K562 (cell line): ENCODE results near the gene FAM217B. TPM values are rescaled to one million over a fixed set of nuclear protein-coding genes. Genes with fewer than 3 reads are reported as not detected.

Source experiments
- ATAC-seq: fragments of 200-7000 bp; cut with Tn5 transposase; 3 replicates; pipeline ENCODE4 v1.9.1; 2020; ENCODE audit warnings: moderate library complexity
- BruUV-seq: library from RNA; stranded (reverse); fragments of 400-500 nt; replicated peaks from 2 replicates; lab custom pipeline; 2021; lab: Mats Ljungman, UMichigan
- CTCF ChIA-PET: fragments of 300-600 bp; formaldehyde crosslinking; extraction: SDS; loops from one replicate; lab custom pipeline; 2021; ENCODE audit warnings: low intra/inter-chr PET ratio; lab: Yijun Ruan, JAX
- POLR2A ChIA-PET: fragments of 300-600, 350-650 bp; sonication (Branson Sonifier 250); formaldehyde crosslinking; extraction: SDS; loops from one replicate; lab custom pipeline; 2021; ENCODE audit warnings: antibody characterized with exemption, inconsistent platforms; lab: Yijun Ruan, JAX
- DNase-seq, 4 experiments: peaks; one replicate each; pipeline versions ENCODE4 v3.0.0 to v3.0.0-alpha.2; 2011 to 2018; ENCODE audit warnings: low spot score in 3 of 4, mixed read lengths in 3 of 4; ENCODE audit errors: extremely low read depth in 1 of 4
- FAIRE-seq: peaks from 2 replicates; lab custom pipeline; 2011; peaks lifted over from hg19 to GRCh38; lab: Jason Lieb, UNC
- H2AFZ ChIP-seq: 2 replicates; pipeline ENCODE4 v1.6.0; 2011; ENCODE audit warnings: low read depth, low read length, control low read depth, inconsistent platforms
- H3K27ac ChIP-seq: fragments of 200-600 bp; 3 replicates; pipeline ENCODE4 v1.8.0; 2011; ENCODE audit warnings: low read depth, mild to moderate bottlenecking, control low read depth, inconsistent platforms, low read length, moderate library complexity, mixed read lengths; ENCODE audit errors: extremely low read depth
- H3K27me3 ChIP-seq, 2 experiments: fragments of 300-600 bp in 1 of 2; 2 replicates in 1 of 2; 3 replicates in 1 of 2; pipeline versions ENCODE4 v1.6.0 to v1.8.0; 2011; ENCODE audit warnings: inconsistent platforms in 2 of 2, low read length in 2 of 2, mild to moderate bottlenecking in 1 of 2, mixed read lengths in 1 of 2, moderate library complexity in 1 of 2; ENCODE audit not compliant: control insufficient read depth in 2 of 2, insufficient read depth in 2 of 2
- H3K36me3 ChIP-seq: fragments of 300-600 bp; 3 replicates; pipeline ENCODE4 v1.8.0; 2011; ENCODE audit warnings: mild to moderate bottlenecking, low read length, inconsistent platforms; ENCODE audit not compliant: control insufficient read depth, insufficient read depth
- H3K4me1 ChIP-seq, 2 experiments: fragments of 200-600 bp in 1 of 2; replicated peaks in 1 of 2; 2 replicates in 1 of 2; 3 replicates in 1 of 2; pipeline versions ENCODE4 v1.5.1 to v1.8.0; 2011; ENCODE audit warnings: inconsistent platforms in 2 of 2, low read length in 2 of 2, mild to moderate bottlenecking in 1 of 2, mixed read lengths in 1 of 2, moderate library complexity in 1 of 2; ENCODE audit not compliant: control insufficient read depth in 2 of 2, insufficient read depth in 2 of 2
- H3K4me2 ChIP-seq: 2 replicates; pipeline ENCODE4 v1.6.1; 2011; ENCODE audit warnings: low read length, control low read depth, inconsistent platforms, mixed read lengths; ENCODE audit not compliant: insufficient read depth
- H3K4me3 ChIP-seq: fragments of 200-600 bp; sonication (generic), shearing (Covaris generic); 2 replicates; pipeline ENCODE4 v1.5.1; 2016; ENCODE audit warnings: control low read depth, inconsistent platforms
- H3K79me2 ChIP-seq: fragments of 200-600 bp; 3 replicates; pipeline ENCODE4 v1.8.0; 2011; ENCODE audit warnings: low read length, inconsistent platforms; ENCODE audit not compliant: control insufficient read depth, insufficient read depth
- H3K9ac ChIP-seq, 2 experiments: 2 replicates each; pipeline versions ENCODE4 v1.6.0 to v1.6.1; 2011; ENCODE audit warnings: low read depth in 2 of 2, low read length in 2 of 2, control low read depth in 1 of 2, inconsistent platforms in 1 of 2, mild to moderate bottlenecking in 1 of 2, mixed read lengths in 1 of 2; ENCODE audit not compliant: insufficient read depth in 1 of 2
- H3K9me1 ChIP-seq: one replicate; pipeline ENCODE4 v1.6.0; 2011; ENCODE audit warnings: inconsistent platforms, mild to moderate bottlenecking, low read length, moderate library complexity; ENCODE audit not compliant: control insufficient read depth, insufficient read depth
- H3K9me3 ChIP-seq: replicated peaks from 2 replicates; pipeline ENCODE4 v1.5.1; 2011; ENCODE audit warnings: low read depth, low read length, inconsistent platforms; ENCODE audit not compliant: control insufficient read depth, insufficient read depth
- H4K20me1 ChIP-seq: replicated peaks from 2 replicates; pipeline ENCODE4 v1.6.1; 2011; ENCODE audit warnings: low read length, inconsistent platforms, mixed read lengths; ENCODE audit not compliant: control insufficient read depth, insufficient read depth
- CBX5 ChIP-seq: IDR thresholded peaks from 2 replicates; pipeline ENCODE4 v1.6.1; 2014; ENCODE audit warnings: low read depth, borderline replicate concordance
- KLF6 ChIP-seq: fragments of 250-450 bp; sonication (Bioruptor Pico); IDR thresholded peaks from 2 replicates; pipeline ENCODE4 v1.4.0; 2020; ENCODE audit warnings: mild to moderate bottlenecking, moderate library complexity, borderline replicate concordance
- NEUROD1 ChIP-seq: fragments of 150-350 bp; IDR thresholded peaks from 2 replicates; pipeline ENCODE4 v1.6.1; 2014; ENCODE audit warnings: borderline replicate concordance, low read length, low read depth; ENCODE audit not compliant: partially characterized antibody
- SLC30A9 ChIP-seq: fragments of 250-450 bp; sonication (Bioruptor Pico); IDR thresholded peaks from 2 replicates; pipeline ENCODE4 v1.8.0; 2022; ENCODE audit warnings: mild to moderate bottlenecking, moderate library complexity
- TEAD1 ChIP-seq, 2 experiments: fragments of 450-650 bp in 1 of 2; sonication (generic) in 1 of 2; formaldehyde crosslinking; IDR thresholded peaks; 2 replicates each; pipeline versions ENCODE4 v1.4.0 to v1.8.0; 2020 to 2022; ENCODE audit warnings: mild to moderate bottlenecking in 2 of 2, missing genetic modification reagents in 1 of 2
- ZNF197 ChIP-seq: fragments of 200-800 bp; sonication (Bioruptor generic); IDR thresholded peaks from 2 replicates; pipeline ENCODE4 v1.6.1; 2016; ENCODE audit warnings: low read depth, missing genetic modification characterization, missing compliant biosample characterization
- ZNF253 ChIP-seq: fragments of 250-450 bp; sonication (Bioruptor Pico); conservative IDR thresholded peaks from 2 replicates; pipeline ENCODE4 v1.6.1; 2021; ENCODE audit warnings: mild to moderate bottlenecking
- ZNF263 ChIP-seq: sonication (generic); formaldehyde crosslinking; IDR thresholded peaks from 2 replicates; pipeline ENCODE4 v1.8.0; 2022; ENCODE audit warnings: mild to moderate bottlenecking, missing genetic modification reagents, borderline replicate concordance
- WGBS: fragments of 100-300 bp; shearing (Covaris generic); methylation state at CpG from one replicate; pipeline ENCODE4 v1.1.6; 2016; ENCODE audit warnings: low coverage, mixed read lengths; ENCODE audit not compliant: insufficient coverage; ENCODE audit errors: missing lambda C conversion rate; 5-methylcytosine and 5-hydroxymethylcytosine counted together
- in situ Hi-C: fragments of 300-500 bp; cut with MboI; formaldehyde crosslinking; loops from 4 replicates; pipeline ENCODE4 v1.15.0; 2018; ENCODE audit warnings: inconsistent platforms, mixed read lengths
- intact Hi-C: fragments of 100-400 bp; cut with micrococcal nuclease; formaldehyde crosslinking; loops from 2 replicates; pipeline ENCODE4 v1.14.2; 2022
- polyA plus RNA-seq, 8 experiments: library from polyadenylated mRNA; depleted of rRNA in 4 of 8; stranded (reverse) in 5 of 8; unstranded in 3 of 8; fragments of >200 nt; fragmentation: Nextera tagmentation in 2 of 8; fragmentation: Illumina TruSeq in 1 of 8; extraction: Ambion mirVana in 2 of 8; extraction: Trizol in 1 of 8; gene quantifications; 2 replicates each; pipeline versions ENCODE4 v1.2.1 to v1.2.3, GENCODE V29; 2011 to 2014; ENCODE audit warnings: inconsistent platforms in 1 of 8, missing spikeins in 1 of 8
- total RNA-seq, 7 experiments: library from RNA; depleted of rRNA in 6 of 7; stranded (reverse); fragments of >200 nt in 6 of 7; fragmentation: Illumina TruSeq in 2 of 7; extraction: Trizol in 2 of 7; gene quantifications; 2 replicates each; pipeline versions ENCODE4 v1.2.1 to v1.2.3, GENCODE V29; 2011 to 2021; ENCODE audit warnings: low replicate concordance in 1 of 7
- TF ChIP-seq, protein P1 (sequence below): fragments of 150-350 bp; conservative IDR thresholded peaks from 2 replicates; pipeline ENCODE4 v1.6.1; 2014; ENCODE audit warnings: low read length
- TF ChIP-seq, protein P2 (sequence below): fragments of 250-450 bp; sonication (Bioruptor Pico); IDR thresholded peaks from 2 replicates; pipeline ENCODE4 v1.8.0; 2021; ENCODE audit warnings: borderline replicate concordance, mild to moderate bottlenecking, moderate library complexity; ENCODE audit not compliant: poor library complexity, severe bottlenecking

FAM217B gene
- total and polyA plus RNA-seq, 9 of the 15 experiments (the other 6 are each of a cell fraction or from before 2014, with no cell fraction given), result 4.8 to 11.4 (median 6.9) TPM

DNA sequence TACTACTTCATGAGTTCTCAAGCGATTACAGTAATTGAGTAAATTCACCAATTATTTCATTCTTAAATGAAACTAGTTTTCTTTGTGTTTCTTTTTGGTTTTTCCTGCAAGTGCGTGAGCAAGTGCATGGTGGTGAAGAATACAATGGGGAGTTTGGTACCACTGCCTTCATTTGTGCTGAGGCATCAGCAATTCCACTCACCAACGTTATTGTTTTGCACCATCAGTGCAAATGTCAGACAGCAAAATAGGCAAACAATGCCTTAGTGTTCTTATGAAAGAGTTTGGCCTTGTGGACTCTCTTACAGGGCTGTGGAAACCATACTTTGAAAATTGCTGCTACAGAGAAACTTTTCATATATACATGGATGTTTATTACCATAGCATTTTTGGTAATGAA lies 26.2 kb downstream of the FAM217B start:
- no peak for ATAC-seq

More for the DNA sequence above, 26.2 kb downstream of the FAM217B start:
- Histone ChIP-seq H3K4me3 (no peak overlapping the region), H3K36me3 (no peaks in the 10 kb centered on the region), H2AFZ (no peak overlapping the region), H3K9me1 (no peaks in the 10 kb centered on the region), H4K20me1 (no peaks in the 10 kb centered on the region; the same call in 1 of the 2 replicates), H3K9me3 (no peaks in the 10 kb centered on the region), H3K27ac (no peak overlapping the region), H3K4me1 (no peaks in the 10 kb centered on the region), H3K27me3 (peaks cover 10% of the 10 kb centered on the region in 2 experiments; a peak in 4 of 5 replicates), H3K4me2 (no peak overlapping the region), H3K79me2 (no peaks in the 10 kb centered on the region), H3K9ac (no peak overlapping the region)
- POLR2A ChIA-PET, result no interaction called here
- in situ Hi-C loops (no loop called here), intact Hi-C loops (no loop called here)
- no TSS peak for BruUV-seq
- 0% methylated on average over 3 of the region's 3 CpGs for WGBS
- TF ChIP-seq ZNF263 (CRISPR knock-in tag) (no peak), TEAD1 (CRISPR knock-in tag; IDR thresholded peaks at IDR 0.05) (no peak), ZNF197 (no peak), NEUROD1 (no peak), ZNF253 (no peak), KLF6 (CRISPR knock-in tag) (no peak), CBX5 (no peak), SLC30A9 (CRISPR knock-in tag) (no peak)
- TF ChIP-seq, protein P1, sequence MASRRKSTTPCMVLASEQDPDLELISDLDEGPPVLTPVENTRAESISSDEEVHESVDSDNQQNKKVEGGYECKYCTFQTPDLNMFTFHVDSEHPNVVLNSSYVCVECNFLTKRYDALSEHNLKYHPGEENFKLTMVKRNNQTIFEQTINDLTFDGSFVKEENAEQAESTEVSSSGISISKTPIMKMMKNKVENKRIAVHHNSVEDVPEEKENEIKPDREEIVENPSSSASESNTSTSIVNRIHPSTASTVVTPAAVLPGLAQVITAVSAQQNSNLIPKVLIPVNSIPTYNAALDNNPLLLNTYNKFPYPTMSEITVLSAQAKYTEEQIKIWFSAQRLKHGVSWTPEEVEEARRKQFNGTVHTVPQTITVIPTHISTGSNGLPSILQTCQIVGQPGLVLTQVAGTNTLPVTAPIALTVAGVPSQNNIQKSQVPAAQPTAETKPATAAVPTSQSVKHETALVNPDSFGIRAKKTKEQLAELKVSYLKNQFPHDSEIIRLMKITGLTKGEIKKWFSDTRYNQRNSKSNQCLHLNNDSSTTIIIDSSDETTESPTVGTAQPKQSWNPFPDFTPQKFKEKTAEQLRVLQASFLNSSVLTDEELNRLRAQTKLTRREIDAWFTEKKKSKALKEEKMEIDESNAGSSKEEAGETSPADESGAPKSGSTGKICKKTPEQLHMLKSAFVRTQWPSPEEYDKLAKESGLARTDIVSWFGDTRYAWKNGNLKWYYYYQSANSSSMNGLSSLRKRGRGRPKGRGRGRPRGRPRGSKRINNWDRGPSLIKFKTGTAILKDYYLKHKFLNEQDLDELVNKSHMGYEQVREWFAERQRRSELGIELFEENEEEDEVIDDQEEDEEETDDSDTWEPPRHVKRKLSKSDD, result no peak
- TF ChIP-seq, protein P2, sequence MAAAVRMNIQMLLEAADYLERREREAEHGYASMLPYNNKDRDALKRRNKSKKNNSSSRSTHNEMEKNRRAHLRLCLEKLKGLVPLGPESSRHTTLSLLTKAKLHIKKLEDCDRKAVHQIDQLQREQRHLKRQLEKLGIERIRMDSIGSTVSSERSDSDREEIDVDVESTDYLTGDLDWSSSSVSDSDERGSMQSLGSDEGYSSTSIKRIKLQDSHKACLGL (CRISPR knock-in tag), result no peak
- DNase-seq (no peak), FAIRE-seq (no peak)
- CTCF ChIA-PET, result no interaction called here
